ENCODE data around the gene CPED1.
"Not testable (repeated sequence)": the region's sequence is repeated elsewhere in the genome, so short reads cannot be mapped to it uniquely, and the experiment has no call there.

Gene CPED1

DNA sequence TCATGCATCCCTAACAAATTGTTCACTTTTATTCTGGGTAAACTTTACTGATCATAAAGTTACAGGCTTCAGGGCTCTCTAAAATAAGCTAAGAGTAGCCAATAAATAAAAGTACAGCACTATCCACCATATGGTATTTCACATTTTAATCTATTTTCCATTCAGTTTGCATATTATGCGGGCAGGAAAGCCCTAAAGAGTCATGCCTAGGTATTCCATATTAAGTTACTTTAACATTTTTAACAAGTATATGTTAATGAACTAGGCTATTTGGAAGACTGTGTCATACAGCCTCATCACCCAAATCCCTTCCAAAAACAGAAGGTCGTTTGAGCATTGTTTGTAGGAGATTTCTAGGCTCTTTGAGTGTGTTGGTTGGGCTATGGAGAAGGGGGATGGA lies 106.3 kb downstream of the CPED1 start:
- no peak for TF ChIP-seq POLR2A (IDR thresholded peaks at IDR 0.05; ENCODE audit: low read depth, low read length)
- DNase-seq (ENCODE audit: insufficient read length, low spot score): no peak
- FAIRE-seq: no peak

DNA sequence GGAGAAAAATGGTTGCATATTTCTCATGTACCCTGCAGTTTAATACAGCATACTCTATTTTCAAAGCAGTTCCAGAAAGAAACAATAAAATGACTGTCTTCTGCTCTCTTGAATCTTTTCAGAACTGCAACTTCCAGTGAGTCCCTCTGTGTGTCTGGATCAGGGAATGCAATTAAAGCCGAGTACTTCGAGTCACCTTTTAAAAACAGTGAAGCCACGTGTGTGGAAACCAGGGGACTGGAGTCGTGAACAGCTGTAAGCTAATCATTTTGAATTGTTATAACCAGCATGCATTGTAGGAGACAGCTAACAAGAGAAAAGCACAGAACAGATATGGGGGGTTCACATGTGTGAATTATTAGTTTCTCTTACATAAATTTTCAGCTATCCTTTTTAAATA lies 109.1 kb downstream of the CPED1 start:
- DNase-seq (ENCODE audit: insufficient read length, low spot score) (no peak), FAIRE-seq (no peak)
- TF ChIP-seq POLR2A (IDR thresholded peaks at IDR 0.05; ENCODE audit: low read depth, low read length): no peak

DNA sequence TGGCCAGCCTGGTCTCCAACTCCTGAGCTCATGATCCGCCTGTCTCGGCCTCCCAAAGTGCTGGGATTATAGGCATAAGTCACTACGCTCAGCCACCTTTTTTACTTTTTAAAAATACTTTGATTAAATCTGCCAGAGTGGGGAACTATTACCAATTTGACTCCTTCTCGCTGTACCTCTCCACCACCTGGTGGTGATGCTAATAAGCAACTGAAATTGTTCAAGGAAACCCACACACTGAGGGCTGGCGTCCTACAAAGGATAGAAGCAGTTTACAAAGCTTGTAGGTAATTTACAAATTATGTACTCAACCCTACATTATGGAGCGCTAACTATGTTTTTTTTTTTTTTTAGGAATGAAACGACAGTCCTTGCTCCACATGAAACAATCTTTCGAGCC lies 111.1 kb downstream of the CPED1 start:
- TF ChIP-seq POLR2A (IDR thresholded peaks at IDR 0.05; ENCODE audit: low read depth, low read length): no peak
- no peak for FAIRE-seq
- DNase-seq (ENCODE audit: insufficient read length, low spot score): no peak

DNA sequence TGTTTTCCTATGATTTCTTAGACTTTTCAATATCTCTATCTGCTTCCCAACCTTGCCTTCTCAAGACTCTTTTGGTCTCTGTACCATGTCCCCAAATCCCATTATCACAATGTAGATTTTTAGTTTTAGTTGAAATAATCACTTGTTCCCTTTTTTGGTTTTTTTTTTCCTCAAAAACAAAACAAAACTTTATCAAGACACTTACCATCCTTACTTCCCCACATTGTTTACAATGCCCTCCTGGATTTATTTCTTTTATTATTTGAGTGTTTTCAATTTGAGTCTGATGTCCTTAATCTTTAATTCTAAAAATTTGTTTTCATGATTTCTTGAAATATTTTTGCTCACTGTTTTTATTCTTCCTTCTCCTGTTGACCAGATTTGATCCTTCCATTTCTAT lies 112.6 kb downstream of the CPED1 start:
- no peak for TF ChIP-seq POLR2A (IDR thresholded peaks at IDR 0.05; ENCODE audit: low read depth, low read length)
- DNase-seq (ENCODE audit: insufficient read length, low spot score) (no peak), FAIRE-seq (no peak)

DNA sequence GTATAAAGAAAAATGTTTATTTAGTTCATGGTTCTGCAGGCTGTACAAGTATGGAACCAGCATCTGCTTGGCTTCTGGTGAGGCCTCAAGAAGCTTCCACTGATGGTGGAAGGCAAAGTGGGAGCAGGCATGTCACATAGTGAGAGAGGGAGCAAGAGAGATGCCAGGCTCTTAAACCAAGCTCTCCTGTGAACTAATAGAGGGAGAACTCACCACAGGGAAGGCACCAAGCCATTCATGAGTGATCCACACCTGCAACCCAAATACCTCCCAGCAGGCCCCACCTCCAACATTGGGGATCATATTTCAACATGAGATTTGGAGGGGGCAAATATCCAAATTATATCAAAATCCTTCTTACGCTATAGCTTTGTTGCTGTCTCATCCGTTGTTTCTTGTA lies 113.1 kb downstream of the CPED1 start:
- TF ChIP-seq POLR2A (IDR thresholded peaks at IDR 0.05; ENCODE audit: low read depth, low read length): no peak
- FAIRE-seq (no peak), DNase-seq (ENCODE audit: insufficient read length, low spot score) (no peak)

DNA sequence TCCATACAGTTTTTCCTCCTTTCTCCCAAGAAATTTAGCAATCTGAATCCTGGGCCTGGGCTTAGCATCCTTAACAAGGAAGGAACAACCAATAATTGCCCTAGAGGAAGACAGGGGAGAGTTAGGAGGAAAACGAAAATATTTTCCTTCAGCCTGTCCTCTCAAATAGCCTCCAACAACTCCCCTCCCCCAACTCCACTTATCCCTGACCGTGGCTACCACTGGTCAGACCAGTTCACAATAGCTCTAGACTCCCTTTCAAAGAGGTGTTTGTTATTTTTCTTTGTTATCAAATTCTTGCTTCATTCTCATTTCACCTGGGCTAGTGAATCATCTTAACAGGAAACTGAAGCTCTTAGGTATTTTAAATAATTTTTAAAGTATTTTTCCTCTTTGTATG lies 114.1 kb downstream of the CPED1 start:
- FAIRE-seq (no peak), DNase-seq (ENCODE audit: insufficient read length, low spot score) (no peak)
- TF ChIP-seq POLR2A (IDR thresholded peaks at IDR 0.05; ENCODE audit: low read depth, low read length): no peak

DNA sequence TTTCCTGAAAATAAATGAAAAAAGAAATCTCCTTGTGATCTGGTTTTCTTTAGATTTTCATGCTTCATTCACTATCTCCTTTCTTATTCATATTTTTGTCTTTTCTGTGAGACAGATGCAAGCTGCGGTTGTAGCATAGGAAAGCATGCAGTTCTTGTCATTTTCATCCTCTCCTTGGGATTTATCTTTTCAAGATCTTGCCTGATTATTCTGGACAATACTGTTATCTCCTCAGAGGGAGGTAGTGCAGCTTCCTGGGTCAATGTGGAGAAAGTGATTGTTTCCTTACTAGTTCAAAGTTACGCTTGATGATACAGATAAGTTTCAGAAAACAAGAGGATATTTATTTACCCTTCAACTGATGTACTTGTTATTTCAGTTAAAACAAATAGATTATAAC lies 114.6 kb downstream of the CPED1 start:
- TF ChIP-seq POLR2A (IDR thresholded peaks at IDR 0.05; ENCODE audit: low read depth, low read length): no peak
- no peak for FAIRE-seq
- DNase-seq (ENCODE audit: insufficient read length, low spot score): no peak

DNA sequence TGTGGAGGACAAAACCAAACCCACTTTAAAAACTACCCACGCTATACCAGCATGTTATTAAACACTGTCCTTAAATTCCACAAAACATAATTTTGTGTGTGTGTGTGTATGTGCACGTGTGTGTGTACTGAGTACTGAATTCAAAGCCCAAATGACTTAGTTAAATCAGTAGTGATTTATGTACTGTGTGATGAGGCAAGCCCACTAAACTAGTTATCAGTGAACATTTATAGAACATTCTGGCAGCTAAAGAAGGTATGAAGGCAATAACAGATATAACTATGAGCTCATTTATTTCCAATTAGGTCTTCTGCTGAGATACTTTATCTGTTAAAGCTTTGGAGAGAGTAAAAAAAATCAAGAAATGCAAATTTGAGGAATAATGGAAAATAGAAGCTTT lies 115.1 kb downstream of the CPED1 start:
- no peak for TF ChIP-seq POLR2A (IDR thresholded peaks at IDR 0.05; ENCODE audit: low read depth, low read length)
- FAIRE-seq (no peak), DNase-seq (ENCODE audit: insufficient read length, low spot score) (no peak)

DNA sequence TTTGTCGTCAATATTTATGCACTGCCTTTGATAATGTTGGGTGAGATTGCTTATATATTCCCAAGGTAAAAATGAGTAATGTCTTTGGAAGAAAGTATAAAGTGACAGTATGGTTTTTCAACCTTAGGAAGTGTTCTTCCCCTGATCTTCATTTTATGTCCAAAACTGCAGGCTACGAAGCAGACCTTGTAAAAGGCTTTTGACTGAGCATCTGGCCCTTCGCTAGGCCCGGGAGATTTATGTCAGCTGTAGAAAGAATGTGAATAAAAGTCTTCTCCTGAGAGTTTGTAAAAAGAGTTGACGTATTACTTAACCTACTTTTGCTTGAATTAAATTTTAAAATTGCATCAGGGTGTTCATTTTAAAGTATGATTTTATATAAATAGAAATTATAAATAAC lies 116.8 kb downstream of the CPED1 start:
- TF ChIP-seq POLR2A (IDR thresholded peaks at IDR 0.05; ENCODE audit: low read depth, low read length): no peak
- FAIRE-seq (no peak), DNase-seq (ENCODE audit: insufficient read length, low spot score) (no peak)

DNA sequence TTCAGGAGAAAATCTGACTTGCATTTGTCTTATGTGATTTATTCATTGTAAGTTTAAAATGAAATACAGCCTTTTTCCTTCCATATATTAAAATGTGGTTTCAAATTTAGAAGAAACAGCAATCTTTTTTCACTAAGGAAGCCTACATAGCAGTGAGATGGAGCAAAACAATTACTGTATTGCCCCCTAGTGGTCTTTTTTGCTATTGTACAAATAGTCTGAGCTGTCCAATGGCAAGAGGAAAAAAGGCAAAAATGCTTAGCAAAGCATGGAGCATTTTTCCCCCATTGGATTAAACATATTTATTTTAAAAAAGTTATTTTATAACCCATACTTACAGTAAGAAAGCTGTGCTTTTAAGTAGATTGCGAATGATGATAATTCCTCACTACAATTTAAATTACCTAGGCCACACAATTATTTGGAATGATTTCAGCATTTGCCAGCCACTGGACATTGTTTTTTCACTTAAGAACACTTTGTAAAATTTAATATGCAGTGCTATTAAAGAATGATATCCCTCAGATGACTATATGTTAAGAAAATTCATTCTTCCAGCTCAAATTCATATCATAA lies 119.5 kb downstream of the CPED1 start:
- DNase-seq (ENCODE audit: insufficient read length, low spot score) (no peak), FAIRE-seq (peak; percentile 95)
- no peak for TF ChIP-seq POLR2A (IDR thresholded peaks at IDR 0.05; ENCODE audit: low read depth, low read length)

DNA sequence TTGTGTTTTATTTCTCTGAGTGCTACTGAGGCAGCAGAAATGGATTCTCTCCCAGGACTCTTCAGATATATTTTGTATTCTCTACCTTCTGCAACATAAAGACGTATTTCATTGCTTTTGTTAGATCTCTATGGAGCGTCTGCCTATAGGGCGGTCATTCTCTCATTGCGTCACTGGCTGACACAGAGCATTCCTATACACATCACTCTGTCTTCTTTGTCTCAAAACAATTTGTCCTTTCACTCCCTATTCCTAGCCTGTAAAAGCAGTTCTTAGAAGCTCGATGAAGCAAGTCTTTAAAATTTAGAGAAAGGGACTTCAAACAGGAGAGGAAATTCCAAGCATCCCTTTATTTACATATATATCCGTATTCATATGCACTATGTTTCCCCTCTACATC lies 120.6 kb downstream of the CPED1 start:
- DNase-seq (ENCODE audit: insufficient read length, low spot score) (no peak), FAIRE-seq (no peak)
- TF ChIP-seq POLR2A (IDR thresholded peaks at IDR 0.05; ENCODE audit: low read depth, low read length): no peak

DNA sequence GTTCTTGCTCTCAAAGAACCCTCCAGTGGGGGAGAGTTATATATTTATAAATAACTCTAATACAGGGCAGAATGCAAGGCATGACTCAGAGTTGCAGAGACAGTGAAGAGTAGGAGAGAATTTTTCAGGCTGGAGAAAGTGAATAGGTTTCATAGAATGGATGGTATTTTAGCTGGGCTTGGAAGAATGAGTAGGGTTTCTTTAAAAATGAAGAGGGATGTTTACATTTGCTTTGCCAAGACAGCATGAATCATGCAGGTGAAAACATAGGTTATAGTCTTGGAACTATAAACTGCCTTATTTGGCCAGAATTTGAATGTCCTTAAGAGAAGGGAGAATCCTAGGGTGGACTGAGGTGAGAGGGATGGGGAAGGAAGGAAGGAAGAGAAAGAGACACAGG lies 124.8 kb downstream of the CPED1 start:
- FAIRE-seq (peak; percentile 30), DNase-seq (ENCODE audit: insufficient read length, low spot score) (no peak)
- no peak for TF ChIP-seq POLR2A (IDR thresholded peaks at IDR 0.05; ENCODE audit: low read depth, low read length)

DNA sequence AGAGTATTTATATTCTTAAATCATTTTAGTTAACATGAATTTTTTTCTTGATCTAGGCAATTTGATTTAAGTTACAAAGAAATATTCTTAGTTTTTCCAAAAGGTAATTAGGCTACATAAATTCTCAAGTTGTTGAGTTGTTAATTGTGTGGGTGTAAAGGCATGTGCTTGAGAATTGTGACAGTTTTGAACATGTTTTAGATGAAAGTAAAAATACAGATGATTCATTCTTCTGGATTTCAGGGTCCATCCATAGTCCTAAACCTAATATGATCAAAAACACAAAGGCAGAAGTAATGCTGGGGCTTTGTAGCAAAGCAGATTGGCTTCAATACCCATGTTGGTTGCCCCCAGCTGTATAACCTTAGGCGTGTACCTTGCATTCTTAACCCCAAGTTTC lies 127.9 kb downstream of the CPED1 start:
- no peak for DNase-seq (ENCODE audit: insufficient read length, low spot score)
- TF ChIP-seq POLR2A (IDR thresholded peaks at IDR 0.05; ENCODE audit: low read depth, low read length): no peak
- no peak for FAIRE-seq

DNA sequence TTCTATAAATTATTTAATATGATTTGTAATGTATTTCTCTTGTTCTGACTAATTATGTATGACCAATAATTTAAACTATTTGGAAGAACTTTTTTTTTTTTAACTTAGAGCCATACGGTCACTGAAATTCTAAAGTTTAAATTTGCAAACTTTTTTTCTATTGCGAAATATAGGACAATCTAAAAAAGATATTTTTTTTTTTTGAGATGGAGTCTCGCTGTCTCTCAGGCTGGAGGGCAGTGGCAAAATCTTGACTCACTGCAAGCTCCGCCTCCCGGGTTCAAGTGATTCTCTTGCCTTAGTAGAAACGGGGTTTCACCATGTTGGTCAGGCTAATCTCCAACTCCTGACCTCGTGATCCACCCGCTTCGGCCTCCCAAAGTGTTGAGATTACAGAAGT lies 130.5 kb downstream of the CPED1 start:
- no peak for TF ChIP-seq POLR2A (IDR thresholded peaks at IDR 0.05; ENCODE audit: low read depth, low read length)
- FAIRE-seq (no peak), DNase-seq (ENCODE audit: insufficient read length, low spot score) (no peak)

DNA sequence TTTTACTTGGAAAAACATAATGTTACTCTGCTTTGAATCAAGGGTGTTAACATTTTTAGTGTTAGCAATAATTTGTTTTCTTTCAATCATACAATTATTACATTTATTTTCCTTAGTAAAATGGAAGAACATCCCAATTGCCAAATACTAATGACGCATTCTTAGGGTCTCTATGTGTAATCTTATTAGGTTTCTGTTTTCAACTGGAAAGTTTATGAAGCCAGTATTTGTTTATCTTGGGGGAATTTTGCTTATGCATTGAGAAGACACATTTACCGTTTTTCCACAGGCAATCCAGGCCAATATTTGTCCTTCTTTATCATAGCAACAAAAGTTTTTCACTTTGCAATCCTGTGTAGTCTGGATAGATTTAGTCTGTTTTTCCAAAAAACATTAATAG lies 134.5 kb downstream of the CPED1 start:
- FAIRE-seq (no peak), DNase-seq (ENCODE audit: insufficient read length, low spot score) (no peak)
- TF ChIP-seq POLR2A (IDR thresholded peaks at IDR 0.05; ENCODE audit: low read depth, low read length): no peak

DNA sequence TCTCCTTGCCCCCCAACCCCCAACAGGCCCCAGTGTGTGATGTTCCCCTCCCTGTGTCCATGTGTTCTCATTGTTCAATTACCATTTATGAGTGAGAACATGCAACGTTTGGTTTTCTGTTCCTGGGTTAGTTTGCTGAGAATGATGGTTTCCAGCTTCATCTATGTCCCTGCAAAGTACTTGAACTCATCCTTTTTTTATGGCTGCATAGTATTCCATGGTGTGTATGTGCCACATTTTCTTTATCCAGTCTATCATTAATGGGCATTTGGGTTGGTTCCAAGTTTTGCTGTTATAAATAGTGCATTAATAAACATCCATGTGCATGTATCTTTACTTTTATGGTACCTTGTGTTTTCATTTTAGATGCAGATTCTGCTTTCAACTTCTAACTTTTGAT lies 136.9 kb downstream of the CPED1 start:
- not testable (repeated sequence) for DNase-seq (ENCODE audit: insufficient read length, low spot score); FAIRE-seq

Data from H54 (cell line).